PFSK-1 (cell line): ENCODE results near the gene TMEM220.

Source experiments
- FOXP2 ChIP-seq: optimal IDR thresholded peaks from 2 replicates; pipeline ENCODE3; 2011; ENCODE audit warnings: borderline replicate concordance, control low read depth, inconsistent platforms; ENCODE audit not compliant: insufficient read depth; ENCODE audit errors: extremely low read length, extremely low read depth
- POLR2AphosphoS5 ChIP-seq: IDR thresholded peaks from 2 replicates; pipeline ENCODE4 v1.6.1; 2012; ENCODE audit warnings: low read depth, mild to moderate bottlenecking, control low read depth, low read length, moderate library complexity
- SIN3A ChIP-seq: IDR thresholded peaks from 2 replicates; pipeline ENCODE4 v1.6.1; 2012; ENCODE audit warnings: mild to moderate bottlenecking, low read length, moderate library complexity, borderline replicate concordance; ENCODE audit not compliant: insufficient read depth
- TAF1 ChIP-seq: IDR thresholded peaks from 2 replicates; pipeline ENCODE4 v1.6.1; 2012; ENCODE audit warnings: low read length, control low read depth, borderline replicate concordance; ENCODE audit not compliant: insufficient read depth
- TF ChIP-seq, protein P1 (sequence below), 2 experiments: IDR thresholded peaks; 2 replicates each; pipeline versions ENCODE4 v1.6.1 to v1.8.0; 2011 to 2012; ENCODE audit warnings: low read depth in 2 of 2, low read length in 2 of 2, control low read depth in 1 of 2, inconsistent platforms in 1 of 2, mild to moderate bottlenecking in 1 of 2, moderate library complexity in 1 of 2; ENCODE audit not compliant: insufficient read depth in 1 of 2

TMEM220 gene

DNA sequence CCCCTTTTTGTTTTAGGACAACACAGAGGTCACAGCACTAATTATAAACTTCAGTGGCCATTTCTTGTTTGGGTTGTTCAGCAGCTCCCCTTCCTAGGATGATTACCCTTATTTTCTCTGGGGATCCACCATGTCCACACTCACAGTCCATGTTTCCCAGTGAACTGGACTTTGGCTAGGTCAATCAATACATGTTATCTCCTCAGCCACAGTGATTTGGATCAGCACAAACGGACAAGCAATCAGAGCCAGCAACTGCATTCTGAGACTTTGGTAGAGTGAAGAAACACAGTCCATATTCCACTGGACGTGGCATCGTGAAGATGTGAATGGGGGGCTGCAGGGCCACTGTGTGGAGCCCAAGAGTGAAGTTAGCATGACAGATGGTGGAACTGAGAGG lies 4.6 kb downstream of the TMEM220 start:
- TF ChIP-seq SIN3A = no peak
- TF ChIP-seq TAF1 = no peak
- TF ChIP-seq POLR2AphosphoS5 = no peak
- TF ChIP-seq FOXP2 = no peak
- TF ChIP-seq, protein P1, sequence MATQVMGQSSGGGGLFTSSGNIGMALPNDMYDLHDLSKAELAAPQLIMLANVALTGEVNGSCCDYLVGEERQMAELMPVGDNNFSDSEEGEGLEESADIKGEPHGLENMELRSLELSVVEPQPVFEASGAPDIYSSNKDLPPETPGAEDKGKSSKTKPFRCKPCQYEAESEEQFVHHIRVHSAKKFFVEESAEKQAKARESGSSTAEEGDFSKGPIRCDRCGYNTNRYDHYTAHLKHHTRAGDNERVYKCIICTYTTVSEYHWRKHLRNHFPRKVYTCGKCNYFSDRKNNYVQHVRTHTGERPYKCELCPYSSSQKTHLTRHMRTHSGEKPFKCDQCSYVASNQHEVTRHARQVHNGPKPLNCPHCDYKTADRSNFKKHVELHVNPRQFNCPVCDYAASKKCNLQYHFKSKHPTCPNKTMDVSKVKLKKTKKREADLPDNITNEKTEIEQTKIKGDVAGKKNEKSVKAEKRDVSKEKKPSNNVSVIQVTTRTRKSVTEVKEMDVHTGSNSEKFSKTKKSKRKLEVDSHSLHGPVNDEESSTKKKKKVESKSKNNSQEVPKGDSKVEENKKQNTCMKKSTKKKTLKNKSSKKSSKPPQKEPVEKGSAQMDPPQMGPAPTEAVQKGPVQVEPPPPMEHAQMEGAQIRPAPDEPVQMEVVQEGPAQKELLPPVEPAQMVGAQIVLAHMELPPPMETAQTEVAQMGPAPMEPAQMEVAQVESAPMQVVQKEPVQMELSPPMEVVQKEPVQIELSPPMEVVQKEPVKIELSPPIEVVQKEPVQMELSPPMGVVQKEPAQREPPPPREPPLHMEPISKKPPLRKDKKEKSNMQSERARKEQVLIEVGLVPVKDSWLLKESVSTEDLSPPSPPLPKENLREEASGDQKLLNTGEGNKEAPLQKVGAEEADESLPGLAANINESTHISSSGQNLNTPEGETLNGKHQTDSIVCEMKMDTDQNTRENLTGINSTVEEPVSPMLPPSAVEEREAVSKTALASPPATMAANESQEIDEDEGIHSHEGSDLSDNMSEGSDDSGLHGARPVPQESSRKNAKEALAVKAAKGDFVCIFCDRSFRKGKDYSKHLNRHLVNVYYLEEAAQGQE (IDR thresholded peaks at IDR 0.05; ENCODE audit: insufficient read depth in 1 of 2, low read depth in 2 of 2, low read length in 2 of 2) = no peak

DNA sequence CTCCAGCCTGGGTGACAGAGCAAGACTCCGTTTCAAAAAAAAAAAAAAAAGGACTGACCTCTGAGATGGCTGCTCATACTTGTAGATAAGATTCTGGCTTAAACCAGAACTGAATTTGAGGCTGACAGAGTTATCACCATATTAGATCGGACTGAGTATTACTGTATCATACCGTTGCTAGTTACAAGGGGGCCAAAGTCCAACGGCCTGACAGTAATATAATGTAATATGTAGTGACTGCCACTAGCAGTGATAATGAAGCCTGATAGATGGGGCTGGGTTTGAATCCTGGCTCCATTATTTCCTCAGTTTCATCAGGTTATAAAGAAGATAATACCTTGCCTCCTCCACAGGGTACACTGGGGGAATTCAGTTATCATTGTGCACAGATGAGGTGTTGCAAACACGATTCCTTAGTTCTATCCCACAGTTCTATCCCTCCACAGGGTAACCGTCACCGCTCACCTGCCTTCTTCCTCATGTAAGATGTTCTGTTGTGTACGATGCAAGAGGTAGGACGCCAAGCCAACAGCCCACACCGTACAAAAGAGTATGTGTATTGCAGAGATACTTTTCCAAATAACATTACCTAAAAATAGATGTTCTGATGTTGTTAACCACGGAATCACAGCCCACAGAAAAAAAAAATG lies 5.2 kb downstream of the TMEM220 start:
- no peak for TF ChIP-seq FOXP2
- TF ChIP-seq TAF1 = no peak
- TF ChIP-seq POLR2AphosphoS5 = no peak
- TF ChIP-seq SIN3A = no peak
- TF ChIP-seq, protein P1 (IDR thresholded peaks at IDR 0.05; ENCODE audit: insufficient read depth in 1 of 2, low read depth in 2 of 2, low read length in 2 of 2) = no peak

DNA sequence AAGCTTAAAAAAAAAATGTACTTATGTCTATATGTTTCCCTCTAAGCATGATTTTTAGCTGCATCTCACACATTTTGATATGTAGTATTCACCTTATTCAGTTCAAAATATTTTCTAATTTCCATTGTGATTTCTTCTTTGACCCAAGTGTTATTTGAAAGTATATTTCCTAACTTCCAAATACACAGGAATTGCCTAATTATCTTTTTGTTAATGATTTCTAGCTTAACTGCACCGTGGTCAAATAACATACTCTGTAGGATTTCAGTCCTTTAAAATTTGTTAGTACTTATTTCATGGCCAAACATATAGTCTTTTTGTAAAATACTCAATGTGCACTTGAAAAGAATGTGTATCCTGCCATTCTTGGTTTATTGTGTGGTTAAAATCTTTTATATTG lies 11.3 kb downstream of the TMEM220 start:
- TF ChIP-seq SIN3A (no peak), FOXP2 (no peak), POLR2AphosphoS5 (no peak), TAF1 (no peak)
- TF ChIP-seq, protein P1 (IDR thresholded peaks at IDR 0.05; ENCODE audit: insufficient read depth in 1 of 2, low read depth in 2 of 2, low read length in 2 of 2) = no peak

DNA sequence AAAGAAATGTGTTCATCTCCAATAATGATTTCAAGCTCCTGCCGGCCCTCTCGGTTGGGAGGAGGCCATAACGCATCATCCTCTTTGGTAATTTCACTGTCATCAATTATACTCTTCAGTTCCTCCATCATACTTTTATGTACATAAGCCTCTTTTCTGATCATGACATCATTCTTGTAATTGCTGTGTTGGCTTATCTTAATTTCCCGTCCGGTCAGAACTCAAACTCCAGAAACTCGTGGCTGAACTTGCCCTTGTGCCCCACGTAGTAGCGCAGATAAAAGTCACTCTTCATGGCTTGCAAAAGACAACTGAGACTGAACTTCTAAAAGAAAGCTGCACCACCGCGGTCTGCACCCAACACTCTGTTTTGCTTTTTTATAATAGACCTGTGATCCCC lies 13.6 kb downstream of the TMEM220 start:
- TF ChIP-seq FOXP2 (no peak), POLR2AphosphoS5 (no peak), SIN3A (no peak), TAF1 (no peak)
- TF ChIP-seq, protein P1 (IDR thresholded peaks at IDR 0.05; ENCODE audit: insufficient read depth in 1 of 2, low read depth in 2 of 2, low read length in 2 of 2) = no peak
